ENCODE measurements around the gene RAI1.

Gene RAI1

GRCh38 chr17:17736205-17737183 is 55.2 kb downstream of the RAI1 start:
- DNase-seq (ENCODE audit: low spot score) = no peak

- no peak for DNase-seq (ENCODE audit: low spot score)
These were observed 57.0 kb downstream of the RAI1 start for GRCh38 chr17:17737961-17738894.

GRCh38 chr17:17738901-17739300 is 57.6 kb downstream of the RAI1 start:
- no peak for DNase-seq (ENCODE audit: low spot score)

- DNase-seq (ENCODE audit: low spot score) = no peak
These were observed 58.3 kb downstream of the RAI1 start for GRCh38 chr17:17739388-17740066.

- DNase-seq (ENCODE audit: low spot score) = no peak
These were observed 59.5 kb downstream of the RAI1 start for GRCh38 chr17:17740615-17741348.

- no peak for DNase-seq (ENCODE audit: low spot score)
These were observed 60.2 kb downstream of the RAI1 start for GRCh38 chr17:17741349-17742023.

- DNase-seq (ENCODE audit: low spot score) = no peak
These were observed 60.9 kb downstream of the RAI1 start for GRCh38 chr17:17742133-17742621.

- DNase-seq (ENCODE audit: low spot score) = no peak
These were observed 61.6 kb downstream of the RAI1 start for GRCh38 chr17:17742688-17743390.

- DNase-seq (ENCODE audit: low spot score) = no peak
These were observed 62.3 kb downstream of the RAI1 start for GRCh38 chr17:17743391-17744112.

- DNase-seq (ENCODE audit: low spot score) = no peak
These were observed 62.9 kb downstream of the RAI1 start for GRCh38 chr17:17744116-17744515.

GRCh38 chr17:17745476-17746455 is 64.5 kb downstream of the RAI1 start:
- DNase-seq (ENCODE audit: low spot score) = peak; percentile 41

GRCh38 chr17:17748179-17748578 is 66.9 kb downstream of the RAI1 start:
- DNase-seq (ENCODE audit: low spot score) = no peak

GRCh38 chr17:17748604-17749003 is 67.3 kb downstream of the RAI1 start:
- DNase-seq (ENCODE audit: low spot score) = no peak

GRCh38 chr17:17749025-17749772 is 67.9 kb downstream of the RAI1 start:
- no peak for DNase-seq (ENCODE audit: low spot score)

- peak; percentile 57 for DNase-seq (ENCODE audit: low spot score)
These were observed 68.7 kb downstream of the RAI1 start for GRCh38 chr17:17749921-17750320.

GRCh38 chr17:17750881-17751280 is 69.6 kb downstream of the RAI1 start:
- DNase-seq (ENCODE audit: low spot score) = no peak

GRCh38 chr17:17751489-17752088 is 70.3 kb downstream of the RAI1 start:
- DNase-seq (ENCODE audit: low spot score) = peak; percentile 38
